Activated CD4-positive, CD25-positive, alpha-beta regulatory T cell treated with anti-CD3 and anti-CD28 coated beads, Interleukin-2, amount 50 U/mL, for 24 hours (primary cell): Measurements from ENCODE around the gene CACNG3.

Experiments used
- ATAC-seq, 2 donors: fragments of 150-1000 bp; cut with Tn5 transposase; one replicate each; pipeline ENCODE4 v1.10.0; 2021; ENCODE audit warnings: mild to moderate bottlenecking in 1 of 2, moderate library complexity in 1 of 2

CACNG3 gene

GRCh38 chr16:24396350-24397271 is 140.5 kb downstream of the CACNG3 start:
- ATAC-seq: no peak

DNA sequence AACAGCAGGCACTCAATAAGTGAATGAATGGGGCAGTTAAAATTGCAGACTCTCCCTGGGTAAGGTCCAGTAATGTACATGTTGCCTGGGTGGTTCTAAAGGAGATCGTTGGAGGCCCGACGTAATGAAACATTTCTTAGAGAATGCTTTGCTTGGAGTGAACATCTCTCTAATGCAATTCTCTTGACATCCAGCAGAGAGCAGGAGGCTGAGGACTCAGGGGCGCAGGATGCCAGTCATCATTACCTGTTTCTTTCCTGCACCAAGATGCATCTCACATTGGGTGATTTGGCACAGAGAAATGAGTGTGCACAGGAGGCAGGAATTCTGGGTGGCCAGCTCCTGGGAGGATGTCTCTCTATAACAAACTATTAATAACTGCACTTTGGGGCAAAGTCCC is 152.9 kb downstream of the CACNG3 start:
- ATAC-seq: no peak
